Right kidney (tissue), 1 donor: ENCODE results near the gene SUFU.
A peak's percentile ranks its signal among the peaks of the same experiment; 100 is the strongest.

Source experiments
- DNase-seq: peaks from one replicate; pipeline ENCODE4 v3.0.0-alpha.2; 2016

SUFU gene

GRCh38 chr10:102596506-102596971, 92.8 kb downstream of the SUFU start:
- DNase-seq = no peak

- no peak for DNase-seq
Measured at GRCh38 chr10:102597131-102597991, 93.6 kb downstream of the SUFU start.

GRCh38 chr10:102598243-102598642, 94.5 kb downstream of the SUFU start:
- no peak for DNase-seq

GRCh38 chr10:102599565-102600327, 96.0 kb downstream of the SUFU start:
- peak; percentile 53 for DNase-seq

GRCh38 chr10:102600816-102601215, 97.0 kb downstream of the SUFU start:
- no peak for DNase-seq

GRCh38 chr10:102601639-102602038, 97.9 kb downstream of the SUFU start:
- no peak for DNase-seq

- DNase-seq = no peak
Measured at GRCh38 chr10:102602272-102603045, 98.7 kb downstream of the SUFU start.

GRCh38 chr10:102603946-102604345, 100.2 kb downstream of the SUFU start:
- DNase-seq = no peak

- no peak for DNase-seq
Measured at GRCh38 chr10:102604439-102604841, 100.7 kb downstream of the SUFU start.

GRCh38 chr10:102605712-102606111, 101.9 kb downstream of the SUFU start:
- no peak for DNase-seq

- no peak for DNase-seq
Measured at GRCh38 chr10:102608487-102608886, 104.7 kb downstream of the SUFU start.

GRCh38 chr10:102610441-102610887, 106.7 kb downstream of the SUFU start:
- no peak for DNase-seq

GRCh38 chr10:102611514-102612087, 107.8 kb downstream of the SUFU start:
- peak; percentile 47 for DNase-seq

GRCh38 chr10:102612964-102613275, 109.1 kb downstream of the SUFU start:
- no peak for DNase-seq

GRCh38 chr10:102613286-102613685, 109.5 kb downstream of the SUFU start:
- no peak for DNase-seq

GRCh38 chr10:102613785-102614184, 110.0 kb downstream of the SUFU start:
- DNase-seq = no peak

- DNase-seq = no peak
Measured at GRCh38 chr10:102614888-102615287, 111.1 kb downstream of the SUFU start.

GRCh38 chr10:102615361-102615760, 111.6 kb downstream of the SUFU start:
- no peak for DNase-seq

- no peak for DNase-seq
Measured at GRCh38 chr10:102616066-102616770, 112.4 kb downstream of the SUFU start.

GRCh38 chr10:102617041-102617440, 113.3 kb downstream of the SUFU start:
- DNase-seq = no peak

GRCh38 chr10:102617816-102618215, 114.0 kb downstream of the SUFU start:
- no peak for DNase-seq
